K562 (cell line): Measurements from ENCODE around the gene MDH2. TPM values are rescaled to one million over a fixed set of nuclear protein-coding genes. Genes with fewer than 3 reads are reported as not detected.

Source experiments
- CBFB ChIP-seq: sonication (generic); formaldehyde crosslinking; IDR thresholded peaks from 2 replicates; pipeline ENCODE4 v1.4.0; 2020; ENCODE audit warnings: mild to moderate bottlenecking, missing genetic modification reagents
- CBX2 ChIP-seq: fragments of 200-600 bp; sonication (generic); IDR thresholded peaks from one replicate; pipeline ENCODE4 v1.6.1; 2012; ENCODE audit warnings: mild to moderate bottlenecking, low read length, inconsistent platforms; ENCODE audit not compliant: insufficient read depth, poor library complexity, severe bottlenecking
- ELF4 ChIP-seq: fragments of 450-650 bp; formaldehyde crosslinking; IDR thresholded peaks from 2 replicates; pipeline ENCODE4 v1.4.0; 2022; ENCODE audit warnings: missing genetic modification characterization
- FOXA1 ChIP-seq: fragments of 450-650 bp; IDR thresholded peaks from 2 replicates; pipeline ENCODE4 v1.6.1; 2016; ENCODE audit warnings: mild to moderate bottlenecking, borderline replicate concordance
- KLF1 ChIP-seq: fragments of 450-650 bp; IDR thresholded peaks from 2 replicates; pipeline ENCODE4 v1.6.1; 2016; ENCODE audit warnings: missing genetic modification characterization, missing compliant biosample characterization
- LCOR ChIP-seq: sonication (generic); formaldehyde crosslinking; IDR thresholded peaks from 2 replicates; pipeline ENCODE4 v1.8.0; 2022; ENCODE audit warnings: mild to moderate bottlenecking, missing genetic modification reagents
- OTX1 ChIP-seq: fragments of 450-650 bp; formaldehyde crosslinking; IDR thresholded peaks from 2 replicates; pipeline ENCODE4 v1.4.0; 2022; ENCODE audit warnings: mild to moderate bottlenecking
- POLR2AphosphoS5 ChIP-seq: IDR thresholded peaks from 2 replicates; pipeline ENCODE4 v1.6.1; 2011; ENCODE audit warnings: mild to moderate bottlenecking, low read depth, low read length, moderate library complexity; ENCODE audit not compliant: control insufficient read depth, insufficient read depth
- TAF9B ChIP-seq: fragments of 450-650 bp; IDR thresholded peaks from 2 replicates; pipeline ENCODE4 v1.6.1; 2018; ENCODE audit warnings: mild to moderate bottlenecking; ENCODE audit not compliant: partially characterized antibody
- ZEB2 ChIP-seq: fragments of 450-650 bp; IDR thresholded peaks from 2 replicates; pipeline ENCODE4 v1.6.1; 2016
- polyA plus RNA-seq, 8 experiments: library from polyadenylated mRNA; depleted of rRNA in 4 of 8; stranded (reverse) in 5 of 8; unstranded in 3 of 8; fragments of >200 nt; fragmentation: Nextera tagmentation in 2 of 8; fragmentation: Illumina TruSeq in 1 of 8; extraction: Ambion mirVana in 2 of 8; extraction: Trizol in 1 of 8; gene quantifications; 2 replicates each; pipeline versions ENCODE4 v1.2.1 to v1.2.3, GENCODE V29; 2011 to 2014; ENCODE audit warnings: inconsistent platforms in 1 of 8, missing spikeins in 1 of 8
- total RNA-seq, 7 experiments: library from RNA; depleted of rRNA in 6 of 7; stranded (reverse); fragments of >200 nt in 6 of 7; fragmentation: Illumina TruSeq in 2 of 7; extraction: Trizol in 2 of 7; gene quantifications; 2 replicates each; pipeline versions ENCODE4 v1.2.1 to v1.2.3, GENCODE V29; 2011 to 2021; ENCODE audit warnings: low replicate concordance in 1 of 7
- TF ChIP-seq, protein P1 (sequence below), 2 experiments: fragments of 450-650 bp; IDR thresholded peaks; 2 replicates each; pipeline ENCODE4 v1.6.1; 2018; ENCODE audit warnings: mild to moderate bottlenecking in 2 of 2, low read depth in 1 of 2; ENCODE audit not compliant: partially characterized antibody in 2 of 2
- TF ChIP-seq, protein P2 (sequence below): fragments of 450-650 bp; IDR thresholded peaks from 2 replicates; pipeline ENCODE4 v1.6.1; 2018; ENCODE audit warnings: mild to moderate bottlenecking, low read depth; ENCODE audit not compliant: partially characterized antibody
- TF ChIP-seq, protein P3 (sequence below), 2 experiments: fragments of 200-800 bp in 1 of 2; sonication (Bioruptor generic) in 1 of 2; sonication (generic) in 1 of 2; formaldehyde crosslinking in 1 of 2; IDR thresholded peaks in 1 of 2; conservative IDR thresholded peaks in 1 of 2; 2 replicates each; pipeline versions ENCODE4 v1.5.0 to v1.6.1; 2016 to 2020; ENCODE audit warnings: missing compliant biosample characterization in 1 of 2, missing genetic modification characterization in 1 of 2, missing genetic modification reagents in 1 of 2
- TF ChIP-seq, protein P4 (sequence below): fragments of 450-650 bp; IDR thresholded peaks from 2 replicates; pipeline ENCODE4 v1.6.1; 2016; ENCODE audit warnings: low read depth, mild to moderate bottlenecking, moderate library complexity
- TF ChIP-seq, protein P5 (sequence below): fragments of 250-450 bp; sonication (Bioruptor Pico); IDR thresholded peaks from 2 replicates; pipeline ENCODE4 v1.5.0; 2020; ENCODE audit warnings: mild to moderate bottlenecking

The MDH2 gene
- total and polyA plus RNA-seq, 9 of the 15 experiments (the other 6 are each of a cell fraction or from before 2014, with no cell fraction given) = 106 to 701 (median 242) TPM

DNA sequence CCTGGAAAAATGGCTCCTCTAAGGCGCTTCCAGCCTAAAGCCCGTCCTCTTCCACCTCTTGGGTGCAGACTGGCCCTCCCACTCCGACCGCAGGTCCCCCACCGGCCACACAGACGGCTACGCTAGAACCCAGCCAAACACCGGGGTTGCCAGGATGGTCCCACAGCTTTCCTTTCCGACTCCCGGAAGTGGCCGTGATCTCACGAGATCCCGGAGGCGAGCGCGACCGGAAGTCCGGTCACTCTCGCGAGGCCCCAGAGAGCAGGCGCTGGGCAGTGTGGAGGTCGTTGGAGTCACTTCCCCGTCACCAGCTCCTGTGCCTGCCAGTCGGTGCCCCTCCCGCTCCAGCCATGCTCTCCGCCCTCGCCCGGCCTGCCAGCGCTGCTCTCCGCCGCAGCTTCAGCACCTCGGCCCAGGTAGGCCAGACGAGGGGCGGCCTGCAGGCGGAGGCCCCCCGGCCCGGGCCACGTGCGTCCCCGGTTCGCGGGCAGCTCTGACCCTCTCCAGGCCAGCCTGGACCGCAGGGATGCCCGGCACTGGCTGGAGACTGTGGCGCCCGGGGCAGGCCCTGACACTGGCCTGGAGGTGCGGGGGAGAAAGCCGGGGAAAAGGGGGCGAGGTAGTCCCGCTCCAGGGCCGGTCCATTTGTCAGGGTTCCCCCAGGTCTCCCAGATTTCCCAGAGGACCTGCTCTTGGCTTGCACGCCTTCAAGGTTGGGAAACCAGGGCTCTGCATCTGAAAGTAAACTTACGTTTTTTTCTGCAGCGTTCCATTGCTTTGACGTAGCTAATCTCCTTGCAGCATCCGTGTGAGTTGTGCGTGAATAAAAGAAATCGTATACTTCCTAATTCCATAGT lies at the start of gene MDH2, which contains the start of gene STYXL1 (continued):
- TF ChIP-seq CBFB (CRISPR knock-in tag) = peak; percentile 5
- TF ChIP-seq LCOR = peak; percentile 90
- TF ChIP-seq, protein P1, sequence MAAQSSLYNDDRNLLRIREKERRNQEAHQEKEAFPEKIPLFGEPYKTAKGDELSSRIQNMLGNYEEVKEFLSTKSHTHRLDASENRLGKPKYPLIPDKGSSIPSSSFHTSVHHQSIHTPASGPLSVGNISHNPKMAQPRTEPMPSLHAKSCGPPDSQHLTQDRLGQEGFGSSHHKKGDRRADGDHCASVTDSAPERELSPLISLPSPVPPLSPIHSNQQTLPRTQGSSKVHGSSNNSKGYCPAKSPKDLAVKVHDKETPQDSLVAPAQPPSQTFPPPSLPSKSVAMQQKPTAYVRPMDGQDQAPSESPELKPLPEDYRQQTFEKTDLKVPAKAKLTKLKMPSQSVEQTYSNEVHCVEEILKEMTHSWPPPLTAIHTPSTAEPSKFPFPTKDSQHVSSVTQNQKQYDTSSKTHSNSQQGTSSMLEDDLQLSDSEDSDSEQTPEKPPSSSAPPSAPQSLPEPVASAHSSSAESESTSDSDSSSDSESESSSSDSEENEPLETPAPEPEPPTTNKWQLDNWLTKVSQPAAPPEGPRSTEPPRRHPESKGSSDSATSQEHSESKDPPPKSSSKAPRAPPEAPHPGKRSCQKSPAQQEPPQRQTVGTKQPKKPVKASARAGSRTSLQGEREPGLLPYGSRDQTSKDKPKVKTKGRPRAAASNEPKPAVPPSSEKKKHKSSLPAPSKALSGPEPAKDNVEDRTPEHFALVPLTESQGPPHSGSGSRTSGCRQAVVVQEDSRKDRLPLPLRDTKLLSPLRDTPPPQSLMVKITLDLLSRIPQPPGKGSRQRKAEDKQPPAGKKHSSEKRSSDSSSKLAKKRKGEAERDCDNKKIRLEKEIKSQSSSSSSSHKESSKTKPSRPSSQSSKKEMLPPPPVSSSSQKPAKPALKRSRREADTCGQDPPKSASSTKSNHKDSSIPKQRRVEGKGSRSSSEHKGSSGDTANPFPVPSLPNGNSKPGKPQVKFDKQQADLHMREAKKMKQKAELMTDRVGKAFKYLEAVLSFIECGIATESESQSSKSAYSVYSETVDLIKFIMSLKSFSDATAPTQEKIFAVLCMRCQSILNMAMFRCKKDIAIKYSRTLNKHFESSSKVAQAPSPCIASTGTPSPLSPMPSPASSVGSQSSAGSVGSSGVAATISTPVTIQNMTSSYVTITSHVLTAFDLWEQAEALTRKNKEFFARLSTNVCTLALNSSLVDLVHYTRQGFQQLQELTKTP (IDR thresholded peaks at IDR 0.05; ENCODE audit: low read depth in 1 of 2, partially characterized antibody in 2 of 2) = peak in 1 of 2 experiments; percentile 23
- TF ChIP-seq, protein P2, sequence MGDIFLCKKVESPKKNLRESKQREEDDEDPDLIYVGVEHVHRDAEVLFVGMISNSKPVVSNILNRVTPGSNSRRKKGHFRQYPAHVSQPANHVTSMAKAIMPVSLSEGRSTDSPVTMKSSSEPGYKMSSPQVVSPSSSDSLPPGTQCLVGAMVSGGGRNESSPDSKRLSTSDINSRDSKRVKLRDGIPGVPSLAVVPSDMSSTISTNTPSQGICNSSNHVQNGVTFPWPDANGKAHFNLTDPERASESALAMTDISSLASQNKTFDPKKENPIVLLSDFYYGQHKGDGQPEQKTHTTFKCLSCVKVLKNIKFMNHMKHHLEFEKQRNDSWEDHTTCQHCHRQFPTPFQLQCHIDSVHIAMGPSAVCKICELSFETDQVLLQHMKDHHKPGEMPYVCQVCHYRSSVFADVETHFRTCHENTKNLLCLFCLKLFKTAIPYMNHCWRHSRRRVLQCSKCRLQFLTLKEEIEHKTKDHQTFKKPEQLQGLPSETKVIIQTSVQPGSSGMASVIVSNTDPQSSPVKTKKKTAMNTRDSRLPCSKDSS = no peak
- TF ChIP-seq, protein P3, sequence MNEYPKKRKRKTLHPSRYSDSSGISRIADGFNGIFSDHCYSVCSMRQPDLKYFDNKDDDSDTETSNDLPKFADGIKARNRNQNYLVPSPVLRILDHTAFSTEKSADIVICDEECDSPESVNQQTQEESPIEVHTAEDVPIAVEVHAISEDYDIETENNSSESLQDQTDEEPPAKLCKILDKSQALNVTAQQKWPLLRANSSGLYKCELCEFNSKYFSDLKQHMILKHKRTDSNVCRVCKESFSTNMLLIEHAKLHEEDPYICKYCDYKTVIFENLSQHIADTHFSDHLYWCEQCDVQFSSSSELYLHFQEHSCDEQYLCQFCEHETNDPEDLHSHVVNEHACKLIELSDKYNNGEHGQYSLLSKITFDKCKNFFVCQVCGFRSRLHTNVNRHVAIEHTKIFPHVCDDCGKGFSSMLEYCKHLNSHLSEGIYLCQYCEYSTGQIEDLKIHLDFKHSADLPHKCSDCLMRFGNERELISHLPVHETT (CRISPR knock-in tag; conservative IDR thresholded peaks at IDR 0.05 in 1 of 2, IDR thresholded peaks at IDR 0.05 in 1 of 2) = peak in 1 of 2 experiments; percentile 83; a peak in 1 of 4 replicates
- TF ChIP-seq POLR2AphosphoS5 = peak; percentile 94
- TF ChIP-seq, protein P4, sequence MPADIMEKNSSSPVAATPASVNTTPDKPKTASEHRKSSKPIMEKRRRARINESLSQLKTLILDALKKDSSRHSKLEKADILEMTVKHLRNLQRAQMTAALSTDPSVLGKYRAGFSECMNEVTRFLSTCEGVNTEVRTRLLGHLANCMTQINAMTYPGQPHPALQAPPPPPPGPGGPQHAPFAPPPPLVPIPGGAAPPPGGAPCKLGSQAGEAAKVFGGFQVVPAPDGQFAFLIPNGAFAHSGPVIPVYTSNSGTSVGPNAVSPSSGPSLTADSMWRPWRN = no peak
- no peak for TF ChIP-seq CBX2
- TF ChIP-seq ZEB2 = peak; percentile 55; the same call in 1 of the 2 replicates
- TF ChIP-seq OTX1 (CRISPR knock-in tag) = peak; percentile 20; the same call in 1 of the 2 replicates
- TF ChIP-seq FOXA1 = no peak
- peak; percentile 95 for TF ChIP-seq TAF9B
- TF ChIP-seq ELF4 (CRISPR knock-in tag) = no peak; the same call in none of the 2 replicates
- TF ChIP-seq KLF1 (tag) = peak; percentile 89
- TF ChIP-seq, protein P5, sequence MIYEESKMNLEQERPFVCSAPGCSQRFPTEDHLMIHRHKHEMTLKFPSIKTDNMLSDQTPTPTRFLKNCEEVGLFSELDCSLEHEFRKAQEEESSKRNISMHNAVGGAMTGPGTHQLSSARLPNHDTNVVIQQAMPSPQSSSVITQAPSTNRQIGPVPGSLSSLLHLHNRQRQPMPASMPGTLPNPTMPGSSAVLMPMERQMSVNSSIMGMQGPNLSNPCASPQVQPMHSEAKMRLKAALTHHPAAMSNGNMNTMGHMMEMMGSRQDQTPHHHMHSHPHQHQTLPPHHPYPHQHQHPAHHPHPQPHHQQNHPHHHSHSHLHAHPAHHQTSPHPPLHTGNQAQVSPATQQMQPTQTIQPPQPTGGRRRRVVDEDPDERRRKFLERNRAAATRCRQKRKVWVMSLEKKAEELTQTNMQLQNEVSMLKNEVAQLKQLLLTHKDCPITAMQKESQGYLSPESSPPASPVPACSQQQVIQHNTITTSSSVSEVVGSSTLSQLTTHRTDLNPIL (CRISPR knock-in tag) = no peak
